ENCODE measurements around the gene LRP1B.
"Not testable (repeated sequence)": the region's sequence is repeated elsewhere in the genome, so short reads cannot be mapped to it uniquely, and the experiment has no call there.

The LRP1B gene

DNA sequence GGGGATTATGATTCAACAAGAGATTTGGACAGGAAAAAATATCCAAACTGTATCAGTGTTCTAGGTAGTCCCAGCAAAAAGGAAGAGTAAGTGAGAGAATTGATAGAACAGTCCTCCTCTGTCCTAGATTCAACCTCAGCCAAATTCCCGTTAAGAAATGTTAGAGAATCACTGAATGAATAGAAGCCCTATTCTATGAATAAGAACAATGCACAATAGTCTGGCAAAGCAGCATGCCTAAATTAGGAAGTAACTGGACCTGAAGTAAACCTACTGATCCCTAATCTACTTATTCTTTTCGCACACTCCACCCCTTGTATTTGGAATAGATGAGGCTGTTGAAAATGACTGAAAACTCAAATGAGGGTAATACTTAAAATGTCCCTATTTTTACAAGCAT is 1665.5 kb downstream of the LRP1B start:
- H3K27ac Mint-ChIP-seq: no peak overlapping the region
- H3K9me3 Mint-ChIP-seq: peaks cover 11% of the 10 kb centered on the region
- no peaks in the 10 kb centered on the region for H3K27me3 Mint-ChIP-seq
- no peak overlapping the region for H3K4me3 Mint-ChIP-seq
- H3K4me1 Mint-ChIP-seq: no peaks in the 10 kb centered on the region
- H3K36me3 Mint-ChIP-seq: no peaks in the 10 kb centered on the region

DNA sequence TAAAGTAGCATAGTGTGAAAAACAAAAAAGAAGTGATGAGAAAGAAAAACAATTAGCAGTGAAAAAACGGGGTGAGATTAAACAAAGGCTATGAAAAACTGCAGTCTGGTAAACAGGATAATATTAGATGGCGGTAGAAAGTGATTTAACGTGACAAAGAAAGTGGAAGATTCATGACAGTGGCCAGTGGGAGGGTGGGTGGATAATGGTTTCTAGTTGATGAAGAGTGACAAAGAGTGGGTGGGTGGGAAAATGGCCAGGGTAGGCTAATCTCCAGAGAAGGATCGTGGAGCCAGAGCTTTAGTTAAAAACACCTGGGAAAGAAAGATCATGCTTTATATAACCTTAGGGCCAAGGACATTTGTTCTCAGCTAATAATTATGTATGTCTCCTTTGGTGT is 1667.8 kb downstream of the LRP1B start:
- Mint-ChIP-seq H3K27ac (no peak overlapping the region), H3K4me1 (no peaks in the 10 kb centered on the region), H3K27me3 (no peaks in the 10 kb centered on the region), H3K9me3 (peaks cover 11% of the 10 kb centered on the region), H3K4me3 (no peak overlapping the region), H3K36me3 (no peaks in the 10 kb centered on the region)

DNA sequence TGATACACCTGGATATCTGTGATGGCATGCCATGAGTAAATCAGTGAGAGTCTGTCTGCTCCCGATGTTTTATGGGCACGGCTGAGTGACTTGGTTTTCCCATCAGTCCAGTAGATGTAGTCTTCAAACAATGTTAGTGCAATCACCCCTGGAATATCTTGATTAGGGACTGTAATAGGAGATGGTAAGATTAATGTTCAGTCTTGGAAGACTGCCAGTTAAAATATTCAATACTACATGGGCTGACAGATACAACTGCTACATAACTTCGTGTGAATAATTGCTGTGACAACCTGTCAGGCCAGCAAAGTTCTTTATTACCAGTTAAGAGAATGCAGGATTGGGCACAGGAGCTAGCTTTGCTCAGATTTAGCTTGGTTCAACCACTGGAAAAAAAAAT is 1673.3 kb downstream of the LRP1B start:
- Mint-ChIP-seq H3K4me3 (no peak overlapping the region), H3K27ac (no peak overlapping the region), H3K36me3 (no peaks in the 10 kb centered on the region), H3K4me1 (no peaks in the 10 kb centered on the region), H3K27me3 (no peaks in the 10 kb centered on the region), H3K9me3 (no peaks in the 10 kb centered on the region)

DNA sequence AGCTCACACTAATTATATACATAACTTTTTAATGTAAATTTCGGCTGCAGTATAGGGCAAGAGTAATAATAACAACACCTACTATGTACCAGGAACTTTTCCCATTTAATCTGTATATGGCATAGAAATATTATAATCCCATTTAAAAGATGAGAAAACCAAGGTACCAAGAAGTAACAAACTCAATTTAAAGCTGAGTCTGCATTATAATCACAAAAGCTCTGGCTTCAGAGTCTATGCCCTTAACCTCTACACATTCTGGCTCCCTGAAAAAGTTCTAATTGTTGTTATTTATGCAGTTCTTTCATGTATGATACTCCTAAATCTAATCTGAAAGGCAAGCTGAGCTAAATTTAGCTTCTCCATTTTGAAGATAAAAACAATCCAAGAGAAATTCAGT is 1675.5 kb downstream of the LRP1B start:
- H3K36me3 Mint-ChIP-seq: no peaks in the 10 kb centered on the region
- no peak overlapping the region for H3K4me3 Mint-ChIP-seq
- H3K27me3 Mint-ChIP-seq: no peaks in the 10 kb centered on the region
- H3K4me1 Mint-ChIP-seq: no peaks in the 10 kb centered on the region
- H3K9me3 Mint-ChIP-seq: no peaks in the 10 kb centered on the region
- no peak overlapping the region for H3K27ac Mint-ChIP-seq

DNA sequence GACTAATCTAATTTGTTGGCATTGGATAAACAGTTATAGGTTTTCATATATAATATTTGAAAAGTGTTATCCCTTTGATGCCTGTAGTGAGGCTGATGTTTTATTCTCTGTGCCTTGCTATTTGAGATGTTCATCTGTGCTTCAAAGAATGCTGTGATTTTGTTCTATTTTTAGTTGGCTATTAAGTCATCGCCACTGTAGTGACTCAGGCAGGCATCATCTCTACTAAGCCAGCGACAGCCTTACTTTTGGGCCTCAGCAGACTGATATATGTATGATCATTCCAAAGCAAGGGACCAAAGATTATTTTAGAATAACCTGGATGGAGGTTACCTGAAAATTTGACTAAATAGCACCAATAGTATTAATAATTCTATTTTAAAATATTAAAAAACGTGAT is 1676.1 kb downstream of the LRP1B start:
- Mint-ChIP-seq H3K27ac (no peak overlapping the region), H3K4me1 (no peaks in the 10 kb centered on the region), H3K9me3 (no peaks in the 10 kb centered on the region), H3K27me3 (no peaks in the 10 kb centered on the region), H3K36me3 (no peaks in the 10 kb centered on the region), H3K4me3 (no peak overlapping the region)

DNA sequence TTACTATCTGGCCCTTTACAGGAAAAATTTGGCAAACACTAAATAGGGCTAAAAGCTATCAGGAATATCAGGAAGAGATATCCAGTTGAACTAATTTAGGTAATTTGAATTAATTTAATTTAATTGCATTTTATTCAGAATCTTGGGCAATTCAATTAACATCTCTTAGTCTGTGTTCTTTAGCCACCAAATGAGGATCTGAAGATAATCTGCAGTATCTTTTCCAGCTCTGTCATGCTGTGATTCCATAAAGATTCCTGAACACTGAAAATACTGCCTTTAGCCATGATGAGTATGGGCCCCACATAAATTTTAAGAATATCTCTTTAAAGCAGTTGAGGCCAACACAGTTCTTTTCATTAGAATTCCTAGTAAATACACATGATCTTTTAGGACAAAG is 1679.5 kb downstream of the LRP1B start:
- Mint-ChIP-seq H3K9me3 (no peaks in the 10 kb centered on the region), H3K4me3 (no peak overlapping the region), H3K27me3 (no peaks in the 10 kb centered on the region), H3K27ac (no peak overlapping the region), H3K36me3 (no peaks in the 10 kb centered on the region), H3K4me1 (no peaks in the 10 kb centered on the region)

DNA sequence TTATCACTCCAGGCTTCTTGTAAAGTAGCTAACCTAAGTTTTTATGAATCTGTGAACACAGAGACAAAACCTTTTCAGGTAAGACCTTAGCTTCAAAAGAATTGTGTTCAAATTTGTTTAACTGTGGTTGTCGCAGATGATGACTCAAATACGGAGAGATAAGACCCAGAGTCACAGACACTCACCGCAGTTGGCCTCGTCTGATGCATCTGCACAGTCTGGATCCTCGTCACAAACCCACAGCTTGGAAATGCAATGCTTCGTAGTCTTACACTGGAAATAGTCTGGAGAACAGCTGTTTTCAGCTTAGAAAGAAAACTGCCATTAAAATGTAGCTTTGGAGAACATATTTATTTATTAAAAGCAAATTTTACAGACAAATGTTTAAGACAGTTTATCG is 1688.5 kb downstream of the LRP1B start:
- Mint-ChIP-seq H3K27me3 (no peaks in the 10 kb centered on the region), H3K9me3 (no peaks in the 10 kb centered on the region), H3K27ac (no peak overlapping the region), H3K36me3 (no peaks in the 10 kb centered on the region), H3K4me1 (no peaks in the 10 kb centered on the region), H3K4me3 (no peak overlapping the region)

DNA sequence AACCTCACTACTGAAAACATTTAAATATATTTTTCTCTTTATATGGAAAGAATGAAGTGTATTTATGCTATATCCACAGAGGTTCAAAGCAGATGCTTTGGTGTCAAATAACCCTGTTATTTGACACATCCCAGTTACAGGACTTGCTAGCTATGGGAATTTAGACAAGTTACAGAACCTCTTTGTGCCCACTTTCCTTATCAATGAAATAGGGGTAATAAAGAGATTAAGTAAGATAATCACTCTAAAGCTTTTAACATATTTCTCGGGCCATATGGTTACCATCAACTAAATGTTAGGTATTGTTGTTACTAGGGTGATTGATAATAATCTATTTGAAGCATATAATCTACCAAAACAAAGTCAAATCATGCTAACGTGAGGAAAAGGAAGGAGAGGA is 1690.0 kb downstream of the LRP1B start:
- no peaks in the 10 kb centered on the region for H3K36me3 Mint-ChIP-seq
- H3K9me3 Mint-ChIP-seq: no peaks in the 10 kb centered on the region
- H3K27ac Mint-ChIP-seq: no peak overlapping the region
- H3K4me3 Mint-ChIP-seq: no peak overlapping the region
- H3K27me3 Mint-ChIP-seq: no peaks in the 10 kb centered on the region
- no peaks in the 10 kb centered on the region for H3K4me1 Mint-ChIP-seq

DNA sequence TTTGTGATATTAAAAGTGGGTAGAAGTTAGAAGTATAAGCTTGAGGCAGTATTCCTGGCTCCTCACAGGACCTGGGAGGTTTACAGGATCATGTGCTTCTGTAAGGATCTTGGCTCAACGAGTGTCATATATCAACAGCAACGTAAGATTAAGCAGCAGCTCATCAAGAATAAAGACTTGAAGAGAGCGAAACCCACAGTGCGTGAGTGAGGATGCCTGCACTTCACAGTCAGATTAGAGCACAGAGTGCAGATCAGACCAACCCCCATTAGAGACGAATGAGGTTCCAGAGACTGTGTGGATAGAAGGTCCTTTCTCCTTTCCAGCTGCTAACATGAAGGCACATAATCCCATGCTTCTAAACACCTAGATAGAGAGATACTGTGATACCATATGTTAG is 1693.9 kb downstream of the LRP1B start:
- Mint-ChIP-seq H3K4me3 (no peak overlapping the region), H3K9me3 (no peaks in the 10 kb centered on the region), H3K36me3 (no peaks in the 10 kb centered on the region), H3K4me1 (no peaks in the 10 kb centered on the region), H3K27me3 (no peaks in the 10 kb centered on the region), H3K27ac (no peak overlapping the region)

DNA sequence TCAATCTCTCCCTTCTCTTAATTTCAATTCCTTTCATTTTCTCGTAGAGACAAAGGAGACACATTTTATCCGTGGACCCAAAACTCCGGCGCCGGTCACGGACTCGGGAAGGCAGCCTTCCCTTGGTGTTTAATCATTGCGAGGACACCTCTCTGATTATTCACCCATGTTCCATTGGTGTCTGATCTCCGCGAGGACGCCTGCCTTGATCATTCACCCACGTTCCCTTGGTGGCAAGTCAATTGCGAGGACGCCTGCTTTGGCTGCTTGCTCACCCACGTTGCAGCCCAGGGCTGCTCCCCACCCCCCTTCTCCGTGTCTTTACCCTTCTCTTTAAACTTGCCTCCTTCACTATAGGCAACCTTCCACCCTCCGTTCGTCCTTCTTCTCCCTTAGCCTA is 1703.8 kb downstream of the LRP1B start:
- H3K36me3 Mint-ChIP-seq, H3K27me3 Mint-ChIP-seq, H3K4me3 Mint-ChIP-seq, H3K27ac Mint-ChIP-seq, H3K4me1 Mint-ChIP-seq: not testable (repeated sequence)
- peaks cover 11% of the 10 kb centered on the region for H3K9me3 Mint-ChIP-seq

DNA sequence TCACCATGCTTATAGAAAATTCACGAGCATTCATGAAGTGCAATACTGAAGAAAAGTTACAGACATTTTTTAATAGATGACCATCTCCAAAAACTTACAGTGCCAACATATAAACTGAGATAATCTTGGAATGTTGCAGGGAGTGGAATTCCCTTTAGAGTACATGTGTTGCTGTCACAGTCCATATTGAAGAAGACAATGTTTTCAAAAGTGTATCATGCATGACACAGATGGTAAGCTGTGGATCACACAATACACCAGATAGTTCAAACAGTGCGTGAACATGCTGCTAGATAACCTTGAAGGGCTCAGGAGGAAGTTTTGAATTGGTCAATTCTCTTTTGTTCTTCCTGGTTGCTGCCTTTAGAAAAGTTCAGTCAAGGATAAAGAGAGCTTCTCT is 1706.3 kb downstream of the LRP1B start:
- Mint-ChIP-seq H3K9me3 (peaks cover 11% of the 10 kb centered on the region), H3K36me3 (no peaks in the 10 kb centered on the region), H3K27ac (no peak overlapping the region), H3K4me3 (no peak overlapping the region), H3K4me1 (no peaks in the 10 kb centered on the region), H3K27me3 (no peaks in the 10 kb centered on the region)

DNA sequence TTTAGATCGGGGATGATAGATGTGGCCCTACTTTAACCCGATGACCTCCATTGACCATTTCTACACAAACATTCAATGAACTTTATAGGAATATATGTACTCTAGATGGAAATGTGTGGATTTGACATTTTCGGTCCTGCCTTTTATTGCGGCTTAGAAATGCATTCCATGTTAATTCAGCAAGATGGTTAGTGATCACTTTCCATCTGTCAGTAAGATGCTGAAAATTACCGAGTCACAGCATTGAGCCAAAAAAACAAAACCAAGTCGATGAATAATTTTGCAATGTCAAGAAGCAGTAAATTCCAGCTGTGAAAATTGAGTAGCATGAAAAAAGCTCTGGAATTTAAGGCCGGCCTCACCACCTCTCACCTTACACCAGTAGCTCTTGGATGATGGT is 1708.1 kb downstream of the LRP1B start:
- Mint-ChIP-seq H3K4me1 (no peaks in the 10 kb centered on the region), H3K27me3 (no peaks in the 10 kb centered on the region), H3K36me3 (no peaks in the 10 kb centered on the region), H3K9me3 (peaks cover 11% of the 10 kb centered on the region), H3K27ac (no peak overlapping the region), H3K4me3 (no peak overlapping the region)

DNA sequence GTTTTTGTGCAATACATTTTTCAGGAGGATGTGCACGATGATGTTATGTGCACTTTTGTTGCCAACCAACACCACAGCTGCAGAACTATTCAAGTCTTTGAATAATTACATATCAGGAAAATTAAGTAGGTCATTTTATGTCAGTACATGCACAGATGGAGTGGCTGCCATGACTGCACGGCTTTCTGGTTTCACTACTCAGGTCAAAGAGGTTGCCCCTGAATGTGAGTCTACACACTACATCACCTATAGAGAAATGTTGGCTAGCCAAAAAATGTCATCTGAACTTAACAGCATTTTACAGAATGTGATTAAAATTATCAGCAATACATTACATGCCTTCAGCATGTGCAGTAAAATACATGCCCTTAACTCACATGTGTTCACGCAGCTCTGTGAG is 1713.3 kb downstream of the LRP1B start:
- H3K4me1 Mint-ChIP-seq: no peaks in the 10 kb centered on the region
- no peaks in the 10 kb centered on the region for H3K27me3 Mint-ChIP-seq
- no peak overlapping the region for H3K4me3 Mint-ChIP-seq
- no peak overlapping the region for H3K27ac Mint-ChIP-seq
- no peaks in the 10 kb centered on the region for H3K36me3 Mint-ChIP-seq
- H3K9me3 Mint-ChIP-seq: no peaks in the 10 kb centered on the region

DNA sequence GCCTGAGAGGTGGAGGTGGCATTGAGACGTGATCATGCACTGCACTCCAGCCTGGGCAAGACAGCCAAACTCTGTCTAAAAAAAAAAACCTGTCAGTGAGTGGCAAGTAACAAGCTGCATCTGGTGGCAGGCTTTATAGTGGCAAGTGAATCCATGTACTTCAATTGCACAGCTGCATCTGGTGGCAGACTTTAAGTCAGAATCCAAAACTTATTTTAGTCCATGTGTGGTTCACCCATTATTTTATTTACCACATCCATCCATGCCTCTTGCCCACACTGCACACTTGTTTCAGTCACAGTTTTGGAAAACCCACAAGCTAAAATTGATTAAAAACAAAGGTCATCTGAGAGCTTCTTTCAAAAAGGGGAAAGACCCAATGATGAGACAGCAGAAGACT is 1714.2 kb downstream of the LRP1B start:
- H3K27ac Mint-ChIP-seq: no peak overlapping the region
- H3K4me1 Mint-ChIP-seq: no peaks in the 10 kb centered on the region

DNA sequence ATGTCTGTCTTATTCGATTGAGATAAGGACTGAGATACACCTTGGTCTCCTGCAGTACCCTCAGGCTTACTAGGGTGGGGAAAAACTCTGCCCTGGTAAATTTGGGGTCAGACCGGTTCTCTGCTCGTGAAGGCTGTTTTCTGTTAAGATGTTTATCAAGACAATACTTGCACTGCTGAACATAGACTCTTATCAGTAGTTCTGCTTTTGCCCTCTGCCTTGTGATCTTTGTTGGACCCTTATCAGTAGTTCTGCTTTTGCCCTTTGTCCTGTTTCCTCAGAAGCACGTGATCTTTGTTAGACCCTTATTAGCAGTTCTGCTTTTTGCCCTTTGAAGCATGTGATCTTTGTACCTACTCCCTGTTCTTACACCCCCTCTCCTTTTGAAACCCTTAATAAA is 1715.8 kb downstream of the LRP1B start:
- not testable (repeated sequence) for H3K27ac Mint-ChIP-seq, H3K9me3 Mint-ChIP-seq, H3K4me1 Mint-ChIP-seq, H3K36me3 Mint-ChIP-seq, H3K27me3 Mint-ChIP-seq, H3K4me3 Mint-ChIP-seq

More for the DNA sequence above, 1714.2 kb downstream of the LRP1B start:
- no peaks in the 10 kb centered on the region for H3K36me3 Mint-ChIP-seq
- no peaks in the 10 kb centered on the region for H3K27me3 Mint-ChIP-seq
- peaks cover 5% of the 10 kb centered on the region for H3K9me3 Mint-ChIP-seq
- H3K4me3 Mint-ChIP-seq: no peak overlapping the region

DNA sequence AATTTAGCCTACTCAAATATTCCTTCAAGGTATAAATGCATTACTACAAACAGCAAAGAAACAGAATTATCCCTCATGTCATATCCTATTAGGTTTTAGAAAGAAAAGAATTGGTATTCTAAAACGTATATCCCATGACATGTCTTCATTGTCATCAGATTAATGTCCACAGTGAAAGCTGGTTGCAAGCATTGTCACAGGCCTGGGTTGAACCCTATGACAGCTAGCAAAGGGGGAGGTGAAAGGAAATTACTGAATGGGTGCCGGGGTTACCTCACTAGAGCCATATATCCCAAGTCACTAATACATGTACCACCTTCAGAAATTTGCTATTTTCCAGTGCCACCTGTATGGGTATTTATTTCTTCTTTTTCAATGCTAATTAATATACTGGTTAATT is 1720.1 kb downstream of the LRP1B start:
- Mint-ChIP-seq H3K9me3 (peaks cover 7% of the 10 kb centered on the region), H3K4me1 (no peaks in the 10 kb centered on the region), H3K27ac (no peak overlapping the region), H3K4me3 (no peak overlapping the region), H3K36me3 (no peaks in the 10 kb centered on the region), H3K27me3 (no peaks in the 10 kb centered on the region)

DNA sequence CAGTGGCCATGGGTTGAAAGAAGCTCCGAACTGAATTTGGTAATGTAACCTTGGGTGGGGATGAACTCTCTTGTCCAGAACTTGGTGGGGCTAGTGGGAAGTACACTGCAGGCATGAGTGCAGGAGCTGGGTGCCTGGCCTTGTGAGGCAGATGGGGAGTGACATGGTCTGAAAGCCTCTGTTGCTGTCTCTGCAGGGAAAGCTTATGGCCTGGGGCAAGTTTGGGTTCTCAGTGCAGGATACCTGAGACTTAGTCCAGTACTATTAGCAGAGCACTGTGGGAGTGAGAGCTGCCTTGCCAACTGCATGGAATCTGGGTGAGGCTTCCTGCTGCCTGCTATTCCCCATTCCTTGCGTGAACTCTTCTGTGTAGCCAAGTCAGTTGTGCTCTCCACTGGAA is 1729.8 kb downstream of the LRP1B start:
- no peak overlapping the region for H3K27ac Mint-ChIP-seq
- H3K4me3 Mint-ChIP-seq: no peak overlapping the region
- no peaks in the 10 kb centered on the region for H3K27me3 Mint-ChIP-seq
- peaks cover 32% of the 10 kb centered on the region for H3K9me3 Mint-ChIP-seq
- H3K4me1 Mint-ChIP-seq: no peaks in the 10 kb centered on the region
- no peaks in the 10 kb centered on the region for H3K36me3 Mint-ChIP-seq

DNA sequence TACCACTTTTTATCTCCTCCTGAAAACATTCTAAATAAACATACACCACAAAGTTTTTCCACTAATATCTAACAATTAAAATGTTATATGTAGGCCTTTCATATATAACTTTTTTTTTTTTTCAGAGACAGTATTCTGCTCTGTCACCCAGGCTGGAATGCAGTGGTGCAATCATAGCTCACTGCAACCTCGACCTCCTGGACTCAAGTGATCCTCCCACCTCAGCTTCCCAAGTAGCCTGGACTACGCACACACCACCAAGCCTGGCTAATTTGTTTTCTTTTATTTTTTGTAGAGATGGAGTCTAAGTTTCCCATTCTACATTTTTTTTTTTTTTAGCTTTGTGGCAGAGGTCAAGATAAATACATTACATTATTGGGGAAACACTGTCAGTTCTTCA is 1738.0 kb downstream of the LRP1B start:
- Mint-ChIP-seq H3K4me1 (no peaks in the 10 kb centered on the region), H3K27me3 (no peaks in the 10 kb centered on the region), H3K4me3 (no peak overlapping the region), H3K36me3 (no peaks in the 10 kb centered on the region), H3K9me3 (no peaks in the 10 kb centered on the region), H3K27ac (no peak overlapping the region)
